Left lung (tissue), 10 donors: ENCODE measurements around the gene RRP36. TPM values are rescaled to one million over a fixed set of nuclear protein-coding genes. Genes with fewer than 3 reads are reported as not detected.
A peak's percentile ranks its signal among the peaks of the same experiment; 100 is the strongest.

Experiments
- ATAC-seq: fragments of 200-7000 bp; cut with Tn5 transposase; one replicate; pipeline ENCODE4 v1.9.1; 2020; ENCODE audit warnings: moderate library complexity
- DNase-seq, 4 donors: peaks; one replicate each; pipeline ENCODE4 v3.0.0-alpha.2; 2013 to 2020
- H3K27ac ChIP-seq, 2 donors: fragments of 200-600 bp; sonication (generic) in 1 of 2; one replicate each; pipeline versions ENCODE4 v1.5.0 to v1.8.0; 2020 to 2021
- H3K27me3 ChIP-seq, 2 donors: fragments of 200-600 bp; sonication (generic) in 1 of 2; one replicate each; pipeline versions ENCODE4 v1.5.0 to v1.8.0; 2020 to 2021
- H3K36me3 ChIP-seq, 2 donors: fragments of 200-600 bp; sonication (generic) in 1 of 2; one replicate each; pipeline versions ENCODE4 v1.5.0 to v1.8.0; 2020 to 2021
- H3K4me1 ChIP-seq, 2 donors: fragments of 200-600 bp; one replicate each; pipeline ENCODE4 v1.8.0; 2021
- H3K4me3 ChIP-seq, 2 donors: fragments of 200-600 bp; sonication (generic) in 1 of 2; one replicate each; pipeline versions ENCODE4 v1.5.0 to v1.8.0; 2020 to 2021; ENCODE audit warnings: mild to moderate bottlenecking in 1 of 2
- H3K9me3 ChIP-seq, 2 donors: fragments of 200-600 bp; sonication (generic) in 1 of 2; one replicate each; pipeline versions ENCODE4 v1.5.0 to v1.8.0; 2020 to 2021
- intact Hi-C, 2 donors: fragments of 100-400 bp; cut with DNase I; formaldehyde crosslinking; loops; one replicate each; pipeline versions ENCODE4 v1.11.2 to v1.14.2; 2022
- polyA plus RNA-seq, 6 donors: library from polyadenylated mRNA; unstranded; fragments of 120-200 nt; gene quantifications; one replicate each; pipeline ENCODE4 v1.2.1, GENCODE V29; 2013; ENCODE audit not compliant: insufficient read length in 6 of 6
- total RNA-seq, 2 donors: library from RNA; stranded (reverse); fragmentation: NEBNext Ultra II Directional; extraction: Animal tissue kit (Norgen Biotek cat#: 25700); gene quantifications; one replicate each; pipeline ENCODE4 v1.2.1, GENCODE V29; 2021
- TF ChIP-seq, protein P1 (sequence below), 2 donors: fragments of 200-600 bp; sonication (generic) in 1 of 2; IDR thresholded peaks; one replicate each; pipeline versions ENCODE4 v1.5.0 to v1.8.0; 2021; ENCODE audit warnings: antibody characterized with exemption in 2 of 2
- donor health status: DM: no; HTN: yes; CAD: no.
- donor health status: DM: no; HTN: no; CAD: no.

Gene RRP36
- total and polyA plus RNA-seq, 8 donors: 43.3 to 55.2 (median 50.2) TPM

DNA sequence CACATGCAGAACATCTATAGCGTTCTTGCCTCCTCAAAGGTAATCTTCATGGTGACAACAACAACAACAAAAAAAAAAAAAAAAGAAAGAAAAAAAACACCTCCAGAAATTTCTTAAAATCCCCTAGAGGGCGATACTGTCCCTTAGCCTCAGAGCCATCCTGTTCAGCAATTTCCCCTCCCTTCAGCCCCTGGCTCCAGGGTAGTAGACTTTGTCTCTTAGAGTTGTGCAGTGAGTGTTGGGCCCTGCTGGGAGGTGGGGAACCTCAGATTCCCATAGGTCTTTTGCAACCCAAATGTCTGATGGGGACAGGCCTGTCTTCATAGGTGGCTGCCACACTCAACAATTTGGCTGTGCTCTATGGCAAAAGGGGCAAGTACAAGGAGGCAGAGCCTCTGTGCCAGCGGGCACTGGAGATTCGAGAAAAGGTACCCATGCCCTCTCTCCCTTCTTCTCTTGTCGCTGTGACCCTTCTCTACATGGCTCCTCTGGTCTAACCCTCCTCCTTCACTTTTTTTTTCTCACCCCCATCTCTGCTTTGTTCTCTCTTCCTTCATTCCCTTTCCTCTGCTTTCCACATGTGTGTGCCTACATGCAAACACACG, 48.7 kb downstream of the RRP36 start:
- Histone ChIP-seq H3K36me3 (peaks cover 0 to 29% of the 10 kb centered on the region in 2 donors), H3K27me3 (no peaks in the 10 kb centered on the region), H3K27ac (no peak overlapping the region), H3K4me3 (no peak overlapping the region), H3K4me1 (peaks cover 0 to 4% of the 10 kb centered on the region in 2 donors), H3K9me3 (no peaks in the 10 kb centered on the region)
- ATAC-seq (peak; percentile 76), DNase-seq (peak in 1 of 4 donors; percentile 79)
- TF ChIP-seq, protein P1, sequence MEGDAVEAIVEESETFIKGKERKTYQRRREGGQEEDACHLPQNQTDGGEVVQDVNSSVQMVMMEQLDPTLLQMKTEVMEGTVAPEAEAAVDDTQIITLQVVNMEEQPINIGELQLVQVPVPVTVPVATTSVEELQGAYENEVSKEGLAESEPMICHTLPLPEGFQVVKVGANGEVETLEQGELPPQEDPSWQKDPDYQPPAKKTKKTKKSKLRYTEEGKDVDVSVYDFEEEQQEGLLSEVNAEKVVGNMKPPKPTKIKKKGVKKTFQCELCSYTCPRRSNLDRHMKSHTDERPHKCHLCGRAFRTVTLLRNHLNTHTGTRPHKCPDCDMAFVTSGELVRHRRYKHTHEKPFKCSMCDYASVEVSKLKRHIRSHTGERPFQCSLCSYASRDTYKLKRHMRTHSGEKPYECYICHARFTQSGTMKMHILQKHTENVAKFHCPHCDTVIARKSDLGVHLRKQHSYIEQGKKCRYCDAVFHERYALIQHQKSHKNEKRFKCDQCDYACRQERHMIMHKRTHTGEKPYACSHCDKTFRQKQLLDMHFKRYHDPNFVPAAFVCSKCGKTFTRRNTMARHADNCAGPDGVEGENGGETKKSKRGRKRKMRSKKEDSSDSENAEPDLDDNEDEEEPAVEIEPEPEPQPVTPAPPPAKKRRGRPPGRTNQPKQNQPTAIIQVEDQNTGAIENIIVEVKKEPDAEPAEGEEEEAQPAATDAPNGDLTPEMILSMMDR (IDR thresholded peaks at IDR 0.05): peak; percentile 17 to 36
- intact Hi-C loops: loop anchor here in 1 of 2 donors (10.0 kb wide), 1 partner anchor 55 kb away; no protein-coding TSS in a partner anchor

DNA sequence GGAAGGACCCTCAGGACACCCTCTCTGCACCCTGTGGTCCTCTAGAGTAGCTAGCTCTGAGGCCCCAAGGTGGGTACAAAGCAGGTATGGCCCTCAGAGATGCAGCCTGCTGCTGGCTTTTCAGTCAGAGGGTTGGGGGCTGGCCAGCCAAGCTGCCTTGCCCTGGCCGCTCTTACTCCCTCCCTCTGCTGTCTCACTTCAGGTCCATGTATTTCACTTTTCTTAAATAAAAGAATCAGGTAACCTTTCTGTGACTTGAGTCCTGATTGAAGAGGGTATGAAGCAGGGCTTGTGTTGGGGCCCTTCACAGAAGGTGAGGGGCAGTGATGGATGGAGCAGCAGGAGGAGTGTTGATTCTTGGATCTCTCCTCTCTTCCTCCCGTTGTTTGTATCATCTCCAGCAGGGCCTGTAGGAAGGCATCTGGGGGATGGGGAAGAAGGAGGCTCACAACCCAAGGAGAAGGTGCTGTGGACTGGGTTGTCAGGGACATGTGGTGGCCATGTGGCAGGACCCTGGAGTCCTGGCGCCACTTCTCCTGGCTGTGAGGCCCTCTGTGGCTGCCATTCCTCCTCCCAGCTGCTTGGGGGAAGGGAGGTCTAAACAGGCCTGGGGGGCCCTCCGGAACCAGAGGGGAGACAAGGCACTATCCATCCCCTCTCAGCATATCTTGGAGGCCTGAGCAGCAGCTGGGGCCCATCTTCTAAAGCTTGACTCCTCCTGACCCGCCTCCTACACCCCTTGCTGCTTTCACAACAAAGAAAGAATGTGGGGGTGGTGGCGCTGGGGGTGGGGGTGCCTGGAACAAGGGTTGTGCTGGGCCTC, 53.6 kb downstream of the RRP36 start:
- peaks cover 0 to 12% of the 10 kb centered on the region in 2 donors for H3K36me3 ChIP-seq
- ATAC-seq (peak; percentile 37), DNase-seq (peak in 2 of 4 donors; percentile 94 to 96)
- H3K27me3 ChIP-seq: peaks cover 0 to 31% of the 10 kb centered on the region in 2 donors
- no peaks in the 10 kb centered on the region for H3K9me3 ChIP-seq
- no peak overlapping the region for H3K4me3 ChIP-seq
- TF ChIP-seq, protein P1 (IDR thresholded peaks at IDR 0.05): no peak
- H3K27ac ChIP-seq: peak overlapping the region in 1 of 2 donors; percentile 13
- peaks cover 4 to 19% of the 10 kb centered on the region in 2 donors for H3K4me1 ChIP-seq
- intact Hi-C loops: loop anchor here in 1 of 2 donors (10.0 kb wide), 1 partner anchor 50 kb away; no protein-coding TSS in a partner anchor

DNA sequence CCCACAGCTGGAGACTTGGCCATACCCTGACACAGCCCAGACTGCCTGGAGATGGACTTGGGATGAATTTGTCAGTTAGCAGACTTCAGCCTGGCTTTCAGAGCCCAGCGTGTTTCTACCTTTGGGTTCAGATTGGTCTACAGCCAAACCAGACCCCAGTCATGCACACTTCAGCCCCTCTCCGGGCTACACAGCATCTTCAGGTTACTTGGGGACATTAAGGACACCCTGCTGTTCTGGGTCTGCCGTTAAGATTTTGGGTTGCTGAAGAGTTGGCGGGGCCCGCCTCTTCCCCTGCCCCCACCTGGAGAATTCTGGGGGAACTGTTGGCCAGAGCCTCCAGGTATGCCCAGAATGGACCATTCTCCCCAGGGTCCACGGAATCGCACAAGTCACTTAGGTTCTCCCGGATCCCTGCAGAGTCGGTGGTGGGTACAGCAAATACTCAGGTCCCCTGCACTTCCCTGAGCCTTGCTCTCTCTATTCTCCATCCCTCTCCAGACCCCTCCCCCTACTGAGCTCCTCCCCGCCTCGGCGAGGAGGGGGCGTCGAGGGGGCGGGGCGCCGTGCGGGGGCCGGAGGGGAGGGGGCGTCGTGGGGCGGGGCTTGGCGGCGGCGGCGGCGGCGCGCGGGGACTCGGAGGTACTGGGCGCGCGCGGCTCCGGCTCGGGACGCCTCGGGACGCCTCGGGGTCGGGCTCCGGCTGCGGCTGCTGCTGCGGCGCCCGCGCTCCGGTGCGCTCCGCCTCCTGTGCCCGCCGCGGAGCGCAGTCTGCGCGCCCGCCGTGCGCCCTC, 54.4 kb downstream of the RRP36 start, which contains the start of gene PTK7:
TSS of gene PTK7 (plus strand) at position 645 of the 794 bp plus-strand sequence. CDS start 175 bp downstream, outside the sequence.
- TF ChIP-seq, protein P1 (IDR thresholded peaks at IDR 0.05): no peak
- Histone ChIP-seq H3K36me3 (peaks cover 0 to 12% of the 10 kb centered on the region in 2 donors), H3K4me3 (peak within 1 kb of the TSS; percentile 63 to 85), H3K27ac (peak within 1 kb of the TSS; percentile 69 to 72), H3K27me3 (peaks cover 0 to 31% of the 10 kb centered on the region in 2 donors), H3K9me3 (no peaks in the 10 kb centered on the region), H3K4me1 (peaks cover 4 to 19% of the 10 kb centered on the region in 2 donors)
- peak in 3 of 4 donors; percentile 65 to 91 (median 87) for DNase-seq
- peak; percentile 82 for ATAC-seq
- intact Hi-C loops: loop anchor here in 1 of 2 donors (10.0 kb wide), 1 partner anchor 49 kb away; no protein-coding TSS in a partner anchor

DNA sequence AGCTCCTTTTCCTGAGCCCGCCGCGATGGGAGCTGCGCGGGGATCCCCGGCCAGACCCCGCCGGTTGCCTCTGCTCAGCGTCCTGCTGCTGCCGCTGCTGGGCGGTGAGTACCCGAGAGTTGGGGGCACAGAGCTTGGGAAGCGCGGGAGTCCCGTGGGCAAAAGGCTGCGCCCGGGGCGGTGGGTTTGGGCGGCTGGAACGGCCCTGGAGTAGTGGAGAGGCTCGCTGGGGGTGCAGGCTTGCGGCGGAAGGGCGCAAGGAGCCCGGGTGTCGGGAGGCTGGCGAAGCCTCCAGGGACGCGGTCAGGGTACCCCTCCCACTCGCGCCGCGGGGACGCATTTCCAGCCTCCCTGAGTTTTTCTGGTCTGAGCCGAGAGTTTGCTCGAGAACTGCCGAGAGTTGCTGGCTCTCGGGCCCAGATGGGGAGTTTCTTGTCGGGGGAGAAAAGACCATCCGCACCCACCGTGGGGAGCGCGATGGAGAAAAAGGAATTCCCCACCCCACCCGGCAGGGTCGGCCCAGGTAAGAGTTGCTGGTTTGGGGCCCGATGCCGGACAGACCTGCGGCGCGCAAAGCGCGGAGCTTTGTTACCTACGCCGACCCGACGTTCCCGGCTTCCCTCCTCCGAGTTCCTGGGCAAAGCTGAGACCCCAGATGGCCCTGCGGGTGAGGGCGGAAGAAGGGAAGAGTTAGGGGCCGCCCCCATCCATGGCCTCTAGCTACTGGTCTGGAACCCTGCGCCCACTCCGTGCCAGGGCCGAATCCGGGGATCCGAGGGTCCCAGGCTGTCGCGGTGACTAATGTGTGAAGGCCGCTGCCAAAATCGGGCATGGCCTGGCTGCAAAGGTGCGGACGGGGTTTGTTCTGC, 55.3 kb downstream of the RRP36 start:
- Histone ChIP-seq H3K36me3 (peaks cover 0 to 12% of the 10 kb centered on the region in 2 donors), H3K4me3 (peak overlapping the region; percentile 63 to 85), H3K9me3 (no peaks in the 10 kb centered on the region), H3K4me1 (peaks cover 4 to 19% of the 10 kb centered on the region in 2 donors), H3K27ac (peak overlapping the region; percentile 69 to 72), H3K27me3 (peaks cover 0 to 31% of the 10 kb centered on the region in 2 donors)
- peak in 2 of 4 donors; percentile 31 to 85 for DNase-seq
- intact Hi-C loops: loop anchor here in 1 of 2 donors (10.0 kb wide), 1 partner anchor 48 kb away; no protein-coding TSS in a partner anchor
- TF ChIP-seq, protein P1 (IDR thresholded peaks at IDR 0.05): no peak
- ATAC-seq: peak; percentile 42
